H1 (cell line): Measurements from ENCODE around the gene THUMPD3. TPM values are rescaled to one million over a fixed set of nuclear protein-coding genes. Genes with fewer than 3 reads are reported as not detected.

Source experiments
- CTCF ChIA-PET: fragments of 300-600 bp; sonication (Branson Sonifier 250); formaldehyde crosslinking; loops from one replicate; lab custom pipeline; 2021; ENCODE audit not compliant: partially characterized antibody; lab: Charles Lee
- POLR2A ChIA-PET: fragments of 300-600 bp; sonication (Branson Sonifier 250); formaldehyde crosslinking; loops from one replicate; lab custom pipeline; 2021; ENCODE audit warnings: inconsistent platforms; ENCODE audit not compliant: partially characterized antibody; lab: Charles Lee
- DNase-seq, 2 experiments: peaks; one replicate each; pipeline versions ENCODE4 v3.0.0 to v3.0.0-alpha.2; 2010 to 2022; ENCODE audit warnings: low spot score in 2 of 2, low read depth in 1 of 2, mixed read lengths in 1 of 2
- FAIRE-seq: peaks from 2 replicates; lab custom pipeline; 2011; peaks lifted over from hg19 to GRCh38; lab: Jason Lieb, UNC
- H2AFZ ChIP-seq: 2 replicates; pipeline ENCODE4 v1.8.1; 2012; ENCODE audit warnings: low read length, inconsistent platforms
- H2AK5ac ChIP-seq: 2 replicates; pipeline ENCODE4 v1.6.1; 2013; ENCODE audit warnings: low read depth, low read length
- H2BK120ac ChIP-seq: replicated peaks from 2 replicates; pipeline ENCODE3; 2013; ENCODE audit warnings: low read depth, low read length, inconsistent platforms
- H2BK12ac ChIP-seq: 2 replicates; pipeline ENCODE4 v1.6.1; 2013; ENCODE audit warnings: low read depth, low read length
- H2BK15ac ChIP-seq: 2 replicates; pipeline ENCODE4 v1.6.1; 2013; ENCODE audit warnings: low read length
- H2BK20ac ChIP-seq: 2 replicates; pipeline ENCODE4 v1.6.1; 2013; ENCODE audit warnings: low read length
- H2BK5ac ChIP-seq: 2 replicates; pipeline ENCODE4 v1.6.1; 2013; ENCODE audit warnings: low read depth, low read length
- H3K14ac ChIP-seq: 2 replicates; pipeline ENCODE4 v1.6.1; 2013; ENCODE audit warnings: inconsistent platforms; ENCODE audit not compliant: insufficient read length
- H3K18ac ChIP-seq: 2 replicates; pipeline ENCODE4 v1.6.1; 2013; ENCODE audit warnings: low read length; ENCODE audit errors: extremely low read depth
- H3K23ac ChIP-seq: 2 replicates; pipeline ENCODE4 v1.6.1; 2013; ENCODE audit warnings: inconsistent platforms; ENCODE audit not compliant: insufficient read length
- H3K23me2 ChIP-seq: 2 replicates; pipeline ENCODE4 v1.6.1; 2013; ENCODE audit warnings: low read depth, low read length
- H3K27ac ChIP-seq: 2 replicates; pipeline ENCODE4 v1.6.1; 2011; ENCODE audit warnings: low read depth, low read length, inconsistent platforms
- H3K27me3 ChIP-seq, 4 experiments: replicated peaks in 1 of 4; 1 replicate in 1 of 4; 2 replicates in 3 of 4; pipeline versions ENCODE4 v1.6.1 to v1.8.1; 2011 to 2013; ENCODE audit warnings: low read length in 3 of 4, mild to moderate bottlenecking in 3 of 4, inconsistent platforms in 2 of 4, mixed read lengths in 2 of 4, moderate library complexity in 1 of 4; ENCODE audit not compliant: control insufficient read depth in 3 of 4, insufficient read depth in 3 of 4; ENCODE audit errors: extremely low read depth in 1 of 4
- H3K36me3 ChIP-seq, 4 experiments: 2 replicates each; pipeline versions ENCODE4 v1.6.1 to v1.8.1; 2011 to 2013; ENCODE audit warnings: mild to moderate bottlenecking in 4 of 4, low read length in 3 of 4, moderate library complexity in 2 of 4, control low read depth in 1 of 4, inconsistent platforms in 1 of 4; ENCODE audit not compliant: insufficient read depth in 4 of 4, control insufficient read depth in 2 of 4
- H3K4ac ChIP-seq: replicated peaks from 2 replicates; pipeline ENCODE3; 2013; ENCODE audit warnings: low read length, low read depth, mixed read lengths, inconsistent platforms; ENCODE audit not compliant: insufficient read length
- H3K4me1 ChIP-seq, 4 experiments: replicated peaks in 1 of 4; 1 replicate in 1 of 4; 2 replicates in 3 of 4; pipeline versions ENCODE4 v1.6.1 to v1.8.1; 2011 to 2013; ENCODE audit warnings: low read length in 3 of 4, inconsistent platforms in 2 of 4, mixed read lengths in 1 of 4; ENCODE audit not compliant: insufficient read depth in 4 of 4, control insufficient read depth in 3 of 4
- H3K4me2 ChIP-seq, 2 experiments: 2 replicates each; pipeline versions ENCODE4 v1.6.1 to v1.8.1; 2011 to 2013; ENCODE audit warnings: low read depth in 2 of 2, low read length in 2 of 2, control low read depth in 1 of 2, inconsistent platforms in 1 of 2, mild to moderate bottlenecking in 1 of 2; ENCODE audit not compliant: insufficient read depth in 1 of 2
- H3K4me3 ChIP-seq, 4 experiments: fragments of 200-600, 300-600 bp in 1 of 4; sonication (generic), shearing (Covaris generic), sonication (Bioruptor Twin) in 1 of 4; 2 replicates each; pipeline versions ENCODE4 v1.5.1 to v1.8.1; 2011 to 2016; ENCODE audit warnings: low read length in 4 of 4, low read depth in 3 of 4, control low read depth in 2 of 4, inconsistent platforms in 2 of 4, mild to moderate bottlenecking in 2 of 4, mixed read lengths in 1 of 4, moderate library complexity in 1 of 4; ENCODE audit not compliant: insufficient read depth in 2 of 4; ENCODE audit errors: extremely low read depth in 1 of 4
- H3K56ac ChIP-seq: replicated peaks from 2 replicates; pipeline ENCODE3; 2013; ENCODE audit warnings: low read depth, mild to moderate bottlenecking, mixed read lengths, low read length, inconsistent platforms; ENCODE audit not compliant: insufficient read length
- H3K79me1 ChIP-seq: 2 replicates; pipeline ENCODE4 v1.6.1; 2013; ENCODE audit warnings: low read depth, low read length, control low read depth
- H3K79me2 ChIP-seq, 2 experiments: 2 replicates each; pipeline versions ENCODE4 v1.6.1 to v1.8.1; 2012 to 2013; ENCODE audit warnings: low read length in 2 of 2, mild to moderate bottlenecking in 2 of 2, inconsistent platforms in 1 of 2; ENCODE audit not compliant: insufficient read depth in 2 of 2, control insufficient read depth in 1 of 2
- H3K9ac ChIP-seq, 4 experiments: replicated peaks in 1 of 4; 1 replicate in 1 of 4; 2 replicates in 3 of 4; pipeline versions ENCODE4 v1.6.1 to v1.8.1; 2011 to 2013; ENCODE audit warnings: low read depth in 3 of 4, low read length in 3 of 4, control low read depth in 2 of 4, mild to moderate bottlenecking in 2 of 4, moderate library complexity in 2 of 4, inconsistent platforms in 1 of 4; ENCODE audit errors: extremely low read depth in 1 of 4
- H3K9me3 ChIP-seq, 2 experiments: 2 replicates each; pipeline versions ENCODE4 v1.6.1 to v1.8.1; 2012 to 2013; ENCODE audit warnings: mild to moderate bottlenecking in 2 of 2, moderate library complexity in 2 of 2, control low read depth in 1 of 2, inconsistent platforms in 1 of 2, low read depth in 1 of 2, low read length in 1 of 2, mixed read lengths in 1 of 2; ENCODE audit not compliant: insufficient read depth in 2 of 2
- H4K20me1 ChIP-seq, 2 experiments: replicated peaks in 1 of 2; 2 replicates each; pipeline versions ENCODE3 to v1.8.1; 2011 to 2013; ENCODE audit warnings: inconsistent platforms in 2 of 2, low read length in 2 of 2, mild to moderate bottlenecking in 1 of 2; ENCODE audit not compliant: insufficient read depth in 2 of 2, control insufficient read depth in 1 of 2
- H4K5ac ChIP-seq: 2 replicates; pipeline ENCODE4 v1.6.1; 2013; ENCODE audit warnings: low read length, low read depth, mixed read lengths, inconsistent platforms; ENCODE audit not compliant: insufficient read length
- H4K8ac ChIP-seq: 2 replicates; pipeline ENCODE4 v1.8.0; 2013; ENCODE audit warnings: mild to moderate bottlenecking, moderate library complexity, low read length, inconsistent platforms; ENCODE audit not compliant: insufficient read depth; ENCODE audit errors: extremely low read depth
- H4K91ac ChIP-seq: replicated peaks from 2 replicates; pipeline ENCODE3; 2013; ENCODE audit warnings: low read length, mixed read lengths, inconsistent platforms; ENCODE audit not compliant: insufficient read length
- BRCA1 ChIP-seq: IDR thresholded peaks from 2 replicates; pipeline ENCODE4 v1.6.1; 2012; ENCODE audit warnings: low read depth, low read length, improper control_type of control experiment
- CEBPB ChIP-seq: IDR thresholded peaks from 2 replicates; pipeline ENCODE4 v1.6.1; 2012; ENCODE audit warnings: low read depth, low read length
- CREB1 ChIP-seq: IDR thresholded peaks from 2 replicates; pipeline ENCODE4 v1.6.1; 2012; ENCODE audit warnings: inconsistent platforms
- CTBP2 ChIP-seq: IDR thresholded peaks from 2 replicates; pipeline ENCODE4 v1.7.0; 2011; ENCODE audit warnings: borderline replicate concordance, mild to moderate bottlenecking, moderate library complexity, mixed read lengths, low read length; ENCODE audit not compliant: insufficient read depth, insufficient read length
- KDM1A ChIP-seq: fragments of 200-600, 300-600 bp; sonication (generic); IDR thresholded peaks from 2 replicates; pipeline ENCODE4 v1.7.1; 2016; ENCODE audit warnings: mild to moderate bottlenecking, low read length, borderline replicate concordance
- RFX5 ChIP-seq: IDR thresholded peaks from 2 replicates; pipeline ENCODE4 v1.6.1; 2011; ENCODE audit warnings: low read depth, low read length, improper control_type of control experiment, borderline replicate concordance
- RXRA ChIP-seq: IDR thresholded peaks from 2 replicates; pipeline ENCODE4 v1.6.1; 2011; ENCODE audit warnings: low read depth, mild to moderate bottlenecking, low read length, moderate library complexity; ENCODE audit not compliant: insufficient read depth
- SP2 ChIP-seq: IDR thresholded peaks from 2 replicates; pipeline ENCODE4 v1.6.1; 2012; ENCODE audit warnings: mild to moderate bottlenecking, low read length, inconsistent platforms
- SP4 ChIP-seq: IDR thresholded peaks from 2 replicates; pipeline ENCODE4 v1.6.1; 2012; ENCODE audit warnings: low read length, inconsistent platforms
- SUZ12 ChIP-seq: fragments of 200-600 bp; sonication (generic); IDR thresholded peaks from 2 replicates; pipeline ENCODE4 v1.6.1; 2012; ENCODE audit warnings: mild to moderate bottlenecking, inconsistent platforms, low read length, moderate library complexity, mixed read lengths
- TAF7 ChIP-seq: optimal IDR thresholded peaks from 2 replicates; pipeline ENCODE3; 2011; ENCODE audit warnings: low read depth, mild to moderate bottlenecking, inconsistent platforms, low read length, moderate library complexity, borderline replicate concordance
- TBP ChIP-seq: IDR thresholded peaks from 2 replicates; pipeline ENCODE4 v1.6.1; 2011; ENCODE audit warnings: low read depth, low read length, improper control_type of control experiment
- WGBS, 2 experiments: shearing (Covaris generic) in 1 of 2; methylation state at CpG; one replicate each; pipeline versions ENCODE4 v1.1.6 to v1.1.7; 2013 to 2015; ENCODE audit warnings: low lambda C conversion rate in 2 of 2, mixed read lengths in 2 of 2, inconsistent platforms in 1 of 2, low coverage in 1 of 2, missing lambda C conversion rate in 1 of 2; ENCODE audit not compliant: insufficient replicate concordance in 2 of 2, insufficient coverage in 1 of 2, insufficient read length in 1 of 2; ENCODE audit errors: extremely low coverage in 1 of 2, missing lambda C conversion rate in 1 of 2; 5-methylcytosine and 5-hydroxymethylcytosine counted together
- polyA plus RNA-seq, 7 experiments: library from polyadenylated mRNA; depleted of rRNA in 3 of 7; stranded (reverse) in 5 of 7; unstranded in 2 of 7; fragments of >200 nt in 5 of 7; fragments of 200-250 nt in 2 of 7; gene quantifications; 1 replicate in 5 of 7; 2 replicates in 1 of 7; 4 replicates in 1 of 7; pipeline versions ENCODE4 v1.2.1 to v1.2.3, GENCODE V29; 2011 to 2013; ENCODE audit warnings: missing spikeins in 2 of 7, mixed read lengths in 2 of 7
- total RNA-seq: library from RNA; stranded (reverse); fragmentation: NEBNext Ultra II Directional; extraction: Animal tissue kit (Norgen Biotek cat#: 25700); gene quantifications from 2 replicates; pipeline ENCODE4 v1.2.1, GENCODE V29; 2021

THUMPD3 gene
- total and polyA plus RNA-seq, 2 of the 8 experiments (the other 6 are each of a cell fraction or from before 2014, with no cell fraction given): 26.7 to 68.9 TPM

DNA sequence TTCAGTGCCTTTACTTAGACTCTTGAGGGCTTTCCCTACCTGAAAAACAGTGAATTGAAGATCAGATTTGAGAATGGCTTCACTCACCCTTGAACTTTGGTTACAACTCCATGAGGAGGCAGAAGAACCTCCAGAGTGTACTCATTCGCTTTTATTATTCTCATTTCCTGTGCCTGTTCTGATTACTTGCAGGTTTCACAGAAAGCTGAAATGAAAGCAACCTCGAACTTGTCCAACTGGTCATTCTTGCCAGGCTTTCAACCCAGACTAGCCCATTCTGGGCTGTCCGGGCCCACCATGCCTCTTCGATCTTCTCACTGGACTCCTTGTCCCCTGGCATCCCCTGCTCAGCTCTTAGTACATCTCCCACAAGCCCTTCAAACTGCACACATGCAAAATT lies 20.2 kb upstream of the THUMPD3 start:
- WGBS, 2 experiments: 91% methylated on average over 4 of the region's 4 CpGs; no CpG with 5 or more reads in 1 of the 2 experiments
- H3K27ac ChIP-seq: no peak overlapping the region
- no peak overlapping the region for H3K23ac ChIP-seq
- no peak overlapping the region for H3K18ac ChIP-seq
- H2AK5ac ChIP-seq: no peak overlapping the region
- H2BK5ac ChIP-seq: no peak overlapping the region
- no peaks in the 10 kb centered on the region for H3K79me2 ChIP-seq
- H2BK120ac ChIP-seq: no peak overlapping the region
- DNase-seq: no peak
- H3K4ac ChIP-seq: no peak overlapping the region
- no peak overlapping the region for H4K91ac ChIP-seq
- H4K5ac ChIP-seq: no peak overlapping the region
- ChIA-PET CTCF (interaction anchor here (0.9 to 1.3 kb wide), 5 partner anchors 10 to 41 kb away, joined by 3 to 7 read pairs (median 4); no protein-coding TSS in a partner anchor), POLR2A (interaction anchor here (0.7 to 1.4 kb wide), 3 partner anchors 9 to 20 kb away, joined by 3 read pairs; partner anchors contain the start of gene THUMPD3)
- H2AFZ ChIP-seq: no peak overlapping the region
- no peaks in the 10 kb centered on the region for H4K20me1 ChIP-seq
- H2BK20ac ChIP-seq: no peak overlapping the region
- no peak overlapping the region for H2BK12ac ChIP-seq
- no peak overlapping the region for H2BK15ac ChIP-seq
- no peaks in the 10 kb centered on the region for H3K79me1 ChIP-seq
- no peaks in the 10 kb centered on the region for H3K36me3 ChIP-seq
- no peak overlapping the region for H3K4me3 ChIP-seq
- H4K8ac ChIP-seq: no peak overlapping the region
- H3K56ac ChIP-seq: no peak overlapping the region
- H3K27me3 ChIP-seq: no peaks in the 10 kb centered on the region
- H3K23me2 ChIP-seq: no peaks in the 10 kb centered on the region
- TF ChIP-seq BRCA1: no peak
- TF ChIP-seq SUZ12: no peak
- TF ChIP-seq RFX5: no peak
- TF ChIP-seq SP2: no peak
- no peak for TF ChIP-seq TBP
- TF ChIP-seq SP4: no peak
- no peak for TF ChIP-seq CTBP2
- no peak for TF ChIP-seq CEBPB
- no peak for TF ChIP-seq CREB1
- no peak for TF ChIP-seq KDM1A
- TF ChIP-seq TAF7: no peak
- TF ChIP-seq RXRA: no peak
- TF ChIP-seq, all 59 proteins: peak for 0
- H3K9me3 ChIP-seq: no peaks in the 10 kb centered on the region
- no peak overlapping the region for H3K4me2 ChIP-seq
- no peak overlapping the region for H3K14ac ChIP-seq
- H3K4me1 ChIP-seq: peaks cover 0 to 6% (median 0%) of the 10 kb centered on the region in 4 experiments; a peak in 2 of 7 replicates
- no peak overlapping the region for H3K9ac ChIP-seq
- FAIRE-seq: no peak
